Epithelial cell of esophagus (primary cell): ENCODE measurements around the gene SSTR1.

Source experiments
- DNase-seq: peaks from one replicate; pipeline ENCODE4 v3.0.0; 2010; ENCODE audit warnings: low read depth
- H3K4me3 ChIP-seq: 2 replicates; pipeline ENCODE4 v1.5.1; 2011; ENCODE audit warnings: mild to moderate bottlenecking, low read length, control low read depth
- CTCF ChIP-seq: IDR thresholded peaks from 2 replicates; pipeline ENCODE4 v1.5.1; 2011; ENCODE audit warnings: low read depth, mild to moderate bottlenecking, low read length, control low read depth, inconsistent platforms; ENCODE audit not compliant: insufficient read depth; ENCODE audit errors: missing control alignments

SSTR1 gene

GRCh38 chr14:38207736-38208617 is at the start of gene SSTR1:
SSTR1 (plus strand) TSS chr14:38207904; CDS start chr14:38209390, 1,486 bp downstream.
- TF ChIP-seq CTCF: no peak
- DNase-seq: no peak
- H3K4me3 ChIP-seq: no peak within 1 kb of the TSS

- DNase-seq: no peak
- H3K4me3 ChIP-seq: no peak overlapping the region
- no peak for TF ChIP-seq CTCF
Measured at GRCh38 chr14:38158468-38158867, 49.2 kb upstream of the SSTR1 start.

- TF ChIP-seq CTCF: no peak
- H3K4me3 ChIP-seq: no peak overlapping the region
- no peak for DNase-seq
Measured at GRCh38 chr14:38168416-38168815, 39.3 kb upstream of the SSTR1 start.

GRCh38 chr14:38171197-38171596 is 36.5 kb upstream of the SSTR1 start:
- no peak overlapping the region for H3K4me3 ChIP-seq

GRCh38 chr14:38174711-38175110 is 33.0 kb upstream of the SSTR1 start:
- DNase-seq: no peak
- no peak overlapping the region for H3K4me3 ChIP-seq
- TF ChIP-seq CTCF: no peak

More at GRCh38 chr14:38171197-38171596, 36.5 kb upstream of the SSTR1 start:
- no peak for DNase-seq
- no peak for TF ChIP-seq CTCF

- no peak for DNase-seq
- no peak overlapping the region for H3K4me3 ChIP-seq
- no peak for TF ChIP-seq CTCF
Measured at GRCh38 chr14:38175658-38176057, 32.0 kb upstream of the SSTR1 start.

GRCh38 chr14:38176379-38176778 is 31.3 kb upstream of the SSTR1 start:
- no peak for TF ChIP-seq CTCF
- no peak for DNase-seq
- H3K4me3 ChIP-seq: no peak overlapping the region
